ENCODE results near the gene CYTIP.

GRCh38 chr2:157444641-157445040 lies 752 bp upstream of the CYTIP start:
- no peak for TF ChIP-seq TP53 (CRISPR knock-in tag; IDR thresholded peaks at IDR 0.05)
- no peak for TF ChIP-seq CTCF (IDR thresholded peaks at IDR 0.05)
